Kidney epithelial cell (primary cell): Measurements from ENCODE around the gene HSF2. TPM values are rescaled to one million over a fixed set of nuclear protein-coding genes. Genes with fewer than 3 reads are reported as not detected.
A peak's percentile ranks its signal among the peaks of the same experiment; 100 is the strongest.

ENCODE experiments used
- DNase-seq: peaks from one replicate; pipeline ENCODE4 v3.0.0-alpha.2; 2010; ENCODE audit warnings: low read depth
- H3K27me3 ChIP-seq: 2 replicates; pipeline ENCODE4 v1.6.0; 2011; ENCODE audit warnings: low read length; ENCODE audit not compliant: control insufficient read depth, insufficient read depth
- H3K36me3 ChIP-seq: 2 replicates; pipeline ENCODE4 v1.5.1; 2011; ENCODE audit warnings: low read length; ENCODE audit not compliant: control insufficient read depth, insufficient read depth
- H3K4me3 ChIP-seq: 2 replicates; pipeline ENCODE4 v1.5.1; 2011; ENCODE audit warnings: low read depth, mild to moderate bottlenecking, control low read depth, low read length
- CTCF ChIP-seq: IDR thresholded peaks from 2 replicates; pipeline ENCODE4 v1.5.1; 2011; ENCODE audit warnings: mild to moderate bottlenecking, moderate library complexity, low read length, control low read depth, inconsistent platforms; ENCODE audit not compliant: insufficient read depth, poor library complexity, severe bottlenecking
- total RNA-seq: library from RNA; depleted of rRNA; stranded (reverse); fragments of >200 nt; gene quantifications from 2 replicates; pipeline ENCODE4 v1.2.3, GENCODE V29; 2015

Gene HSF2
- total RNA-seq, 1 donor from 2014 or later: 17.3 TPM

- Histone ChIP-seq H3K27me3 (no peaks in the 10 kb centered on the region), H3K4me3 (no peak overlapping the region), H3K36me3 (no peaks in the 10 kb centered on the region)
- TF ChIP-seq CTCF: peak; percentile 84
- DNase-seq: peak; percentile 50
Observed at GRCh38 chr6:122381494-122382265, 17.8 kb upstream of the HSF2 start.

- no peak for DNase-seq
- no peak overlapping the region for H3K4me3 ChIP-seq
Observed at GRCh38 chr6:122385857-122386612, 13.4 kb upstream of the HSF2 start.

GRCh38 chr6:122388945-122389344 is 10.5 kb upstream of the HSF2 start:
- no peak for TF ChIP-seq CTCF
- no peak overlapping the region for H3K4me3 ChIP-seq
- H3K27me3 ChIP-seq: no peaks in the 10 kb centered on the region
- H3K36me3 ChIP-seq: no peaks in the 10 kb centered on the region
- no peak for DNase-seq

More at GRCh38 chr6:122385857-122386612, 13.4 kb upstream of the HSF2 start:
- Histone ChIP-seq H3K36me3 (no peaks in the 10 kb centered on the region), H3K27me3 (no peaks in the 10 kb centered on the region)
- TF ChIP-seq CTCF: no peak

- no peaks in the 10 kb centered on the region for H3K36me3 ChIP-seq
- no peak for TF ChIP-seq CTCF
- H3K4me3 ChIP-seq: no peak overlapping the region
- no peak for DNase-seq
- no peaks in the 10 kb centered on the region for H3K27me3 ChIP-seq
Observed at GRCh38 chr6:122389704-122390372, 9.6 kb upstream of the HSF2 start.

- no peak for TF ChIP-seq CTCF
Observed at GRCh38 chr6:122392564-122393350, 6.7 kb upstream of the HSF2 start.

More at GRCh38 chr6:122392564-122393350, 6.7 kb upstream of the HSF2 start:
- no peaks in the 10 kb centered on the region for H3K27me3 ChIP-seq
- DNase-seq: no peak
- H3K4me3 ChIP-seq: no peak overlapping the region
- no peaks in the 10 kb centered on the region for H3K36me3 ChIP-seq
